ENCODE data around the gene LDLRAD2. TPM values are rescaled to one million over a fixed set of nuclear protein-coding genes. Genes with fewer than 3 reads are reported as not detected.
"Not testable (repeated sequence)": the region's sequence is repeated elsewhere in the genome, so short reads cannot be mapped to it uniquely, and the experiment has no call there.

Gene LDLRAD2
- total RNA-seq, 1 experiment from 2014 or later, result not detected

GRCh38 chr1:21824926-21825325, 12.9 kb downstream of the LDLRAD2 start:
- no peaks in the 10 kb centered on the region for H3K36me3 ChIP-seq (ENCODE audit: insufficient read depth, low read length, poor library complexity, severe bottlenecking)
- POLR2A ChIA-PET (ENCODE audit: low non-redundant PET), result no interaction called here
- BruUV-seq (replicated peaks), result no TSS peak

GRCh38 chr1:21825393-21825792, 13.3 kb downstream of the LDLRAD2 start:
- no peak overlapping the region for H3K4me3 ChIP-seq (ENCODE audit: low read depth, low read length, poor library complexity, severe bottlenecking)
- DNase-seq (ENCODE audit: low spot score), result no peak
- TF ChIP-seq CTCF (conservative IDR thresholded peaks at IDR 0.05; ENCODE audit: low read depth, low read length) (no peak), EZH2 (IDR thresholded peaks at IDR 0.05; ENCODE audit: borderline replicate concordance, low read depth, low read length, poor library complexity, severe bottlenecking) (no peak)
- H3K27ac ChIP-seq (ENCODE audit: low read depth, low read length, poor library complexity, severe bottlenecking), result no peak overlapping the region
- H3K36me3 ChIP-seq (ENCODE audit: insufficient read depth, low read length, poor library complexity, severe bottlenecking), result no peaks in the 10 kb centered on the region
- CTCF ChIA-PET, result no interaction called here
- no TSS peak for BruUV-seq (replicated peaks)
- no peaks in the 10 kb centered on the region for H3K4me1 ChIP-seq (ENCODE audit: insufficient read depth, low read length, poor library complexity, severe bottlenecking)
- POLR2A ChIA-PET (ENCODE audit: low non-redundant PET), result no interaction called here
- no peaks in the 10 kb centered on the region for H3K27me3 ChIP-seq (replicated peaks; ENCODE audit: insufficient read depth, low read depth, low read length, poor library complexity)
- H3K9me3 ChIP-seq (ENCODE audit: low read depth, low read length, poor library complexity, severe bottlenecking), result no peaks in the 10 kb centered on the region
- intact Hi-C loops (cut with micrococcal nuclease; ENCODE audit: unreplicated experiment), result no loop called here

More at GRCh38 chr1:21824926-21825325, 12.9 kb downstream of the LDLRAD2 start:
- H3K9me3 ChIP-seq (ENCODE audit: low read depth, low read length, poor library complexity, severe bottlenecking), result no peaks in the 10 kb centered on the region
- DNase-seq (ENCODE audit: low spot score), result no peak
- intact Hi-C loops (cut with micrococcal nuclease; ENCODE audit: unreplicated experiment), result no loop called here
- H3K27ac ChIP-seq (ENCODE audit: low read depth, low read length, poor library complexity, severe bottlenecking), result no peak overlapping the region
- CTCF ChIA-PET, result no interaction called here
- H3K27me3 ChIP-seq (replicated peaks; ENCODE audit: insufficient read depth, low read depth, low read length, poor library complexity), result no peaks in the 10 kb centered on the region
- TF ChIP-seq CTCF (conservative IDR thresholded peaks at IDR 0.05; ENCODE audit: low read depth, low read length) (no peak), EZH2 (IDR thresholded peaks at IDR 0.05; ENCODE audit: borderline replicate concordance, low read depth, low read length, poor library complexity, severe bottlenecking) (no peak)
- H3K4me3 ChIP-seq (ENCODE audit: low read depth, low read length, poor library complexity, severe bottlenecking), result no peak overlapping the region
- no peaks in the 10 kb centered on the region for H3K4me1 ChIP-seq (ENCODE audit: insufficient read depth, low read length, poor library complexity, severe bottlenecking)

- H3K4me3 ChIP-seq (ENCODE audit: low read depth, low read length, poor library complexity, severe bottlenecking); H3K9me3 ChIP-seq (ENCODE audit: low read depth, low read length, poor library complexity, severe bottlenecking); H3K36me3 ChIP-seq (ENCODE audit: insufficient read depth, low read length, poor library complexity, severe bottlenecking); DNase-seq (ENCODE audit: low spot score); intact Hi-C loops (cut with micrococcal nuclease; ENCODE audit: unreplicated experiment); POLR2A ChIA-PET (ENCODE audit: low non-redundant PET); CTCF ChIA-PET; H3K27me3 ChIP-seq (replicated peaks; ENCODE audit: insufficient read depth, low read depth, low read length, poor library complexity); BruUV-seq (replicated peaks); H3K4me1 ChIP-seq (ENCODE audit: insufficient read depth, low read length, poor library complexity, severe bottlenecking); H3K27ac ChIP-seq (ENCODE audit: low read depth, low read length, poor library complexity, severe bottlenecking): not testable (repeated sequence)
These were observed 14.6 kb downstream of the LDLRAD2 start for GRCh38 chr1:21826694-21827093.

GRCh38 chr1:21827141-21827679, 15.1 kb downstream of the LDLRAD2 start:
- intact Hi-C loops (cut with micrococcal nuclease; ENCODE audit: unreplicated experiment), result no loop called here
- ChIA-PET POLR2A (ENCODE audit: low non-redundant PET) (no interaction called here), CTCF (interaction anchor here (0.6 kb wide), 1 partner anchor 19 kb away, joined by 3 read pairs; no protein-coding TSS in a partner anchor)
- Histone ChIP-seq H3K4me1 (ENCODE audit: insufficient read depth, low read length, poor library complexity, severe bottlenecking) (no peaks in the 10 kb centered on the region), H3K4me3 (ENCODE audit: low read depth, low read length, poor library complexity, severe bottlenecking) (no peak overlapping the region), H3K9me3 (ENCODE audit: low read depth, low read length, poor library complexity, severe bottlenecking) (no peaks in the 10 kb centered on the region), H3K27me3 (replicated peaks; ENCODE audit: insufficient read depth, low read depth, low read length, poor library complexity) (no peaks in the 10 kb centered on the region), H3K27ac (ENCODE audit: low read depth, low read length, poor library complexity, severe bottlenecking) (no peak overlapping the region), H3K36me3 (ENCODE audit: insufficient read depth, low read length, poor library complexity, severe bottlenecking) (no peaks in the 10 kb centered on the region)
- no peak for DNase-seq (ENCODE audit: low spot score)
- no TSS peak for BruUV-seq (replicated peaks)
- no peak for TF ChIP-seq EZH2 (IDR thresholded peaks at IDR 0.05; ENCODE audit: borderline replicate concordance, low read depth, low read length, poor library complexity, severe bottlenecking)
- no peak for TF ChIP-seq CTCF (conservative IDR thresholded peaks at IDR 0.05; ENCODE audit: low read depth, low read length)
